Measurements from ENCODE around the gene MGME1.

Gene MGME1

GRCh38 chr20:18031888-18032509 is 63.2 kb downstream of the MGME1 start:
- no peak for DNase-seq

GRCh38 chr20:18032977-18033892 is 64.4 kb downstream of the MGME1 start:
- no peak for DNase-seq

GRCh38 chr20:18034039-18034438 is 65.2 kb downstream of the MGME1 start:
- DNase-seq, result no peak

- no peak for DNase-seq
Observed at GRCh38 chr20:18039063-18039462, 70.2 kb downstream of the MGME1 start.
